ENCODE measurements around the gene CGREF1.

CGREF1 gene

DNA sequence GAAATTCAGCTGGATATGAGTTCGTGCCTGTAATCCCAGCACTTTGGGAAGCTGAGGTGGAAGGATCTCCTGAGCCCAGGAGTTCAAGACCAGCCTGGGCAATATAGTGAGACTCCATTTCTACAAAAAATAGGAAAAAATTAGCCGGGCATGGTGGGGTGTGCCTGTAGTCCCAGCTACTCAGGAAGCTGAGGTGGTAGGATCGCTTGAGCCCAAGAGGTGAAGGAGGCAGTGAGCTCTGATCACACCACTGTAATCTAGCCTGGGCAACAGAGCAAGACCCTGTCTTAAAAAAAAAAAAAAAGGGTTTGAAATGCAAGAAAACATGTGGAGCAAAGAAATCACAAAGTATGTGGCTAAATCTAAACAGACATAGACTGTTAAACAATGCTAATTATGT is 9.8 kb downstream of the CGREF1 start:
- CTCF ChIA-PET: no interaction called here
- TF ChIP-seq, protein P1, sequence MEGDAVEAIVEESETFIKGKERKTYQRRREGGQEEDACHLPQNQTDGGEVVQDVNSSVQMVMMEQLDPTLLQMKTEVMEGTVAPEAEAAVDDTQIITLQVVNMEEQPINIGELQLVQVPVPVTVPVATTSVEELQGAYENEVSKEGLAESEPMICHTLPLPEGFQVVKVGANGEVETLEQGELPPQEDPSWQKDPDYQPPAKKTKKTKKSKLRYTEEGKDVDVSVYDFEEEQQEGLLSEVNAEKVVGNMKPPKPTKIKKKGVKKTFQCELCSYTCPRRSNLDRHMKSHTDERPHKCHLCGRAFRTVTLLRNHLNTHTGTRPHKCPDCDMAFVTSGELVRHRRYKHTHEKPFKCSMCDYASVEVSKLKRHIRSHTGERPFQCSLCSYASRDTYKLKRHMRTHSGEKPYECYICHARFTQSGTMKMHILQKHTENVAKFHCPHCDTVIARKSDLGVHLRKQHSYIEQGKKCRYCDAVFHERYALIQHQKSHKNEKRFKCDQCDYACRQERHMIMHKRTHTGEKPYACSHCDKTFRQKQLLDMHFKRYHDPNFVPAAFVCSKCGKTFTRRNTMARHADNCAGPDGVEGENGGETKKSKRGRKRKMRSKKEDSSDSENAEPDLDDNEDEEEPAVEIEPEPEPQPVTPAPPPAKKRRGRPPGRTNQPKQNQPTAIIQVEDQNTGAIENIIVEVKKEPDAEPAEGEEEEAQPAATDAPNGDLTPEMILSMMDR (conservative IDR thresholded peaks at IDR 0.05; ENCODE audit: low read depth): no peak
- no peak overlapping the region for H3K27ac ChIP-seq
- DNase-seq (ENCODE audit: low spot score): no peak
- POLR2A ChIA-PET (ENCODE audit: low non-redundant PET): interaction anchor here (0.6 kb wide), 1 partner anchor 215 kb away, joined by 3 read pairs; no protein-coding TSS in a partner anchor

GRCh38 chr2:27108221-27108620 is 10.7 kb downstream of the CGREF1 start:
- ChIA-PET POLR2A (ENCODE audit: low non-redundant PET) (no interaction called here), CTCF (interaction anchor here (0.6 kb wide), 1 partner anchor 362 kb away, joined by 4 read pairs; no protein-coding TSS in a partner anchor)
- no peak overlapping the region for H3K27ac ChIP-seq
- DNase-seq (ENCODE audit: low spot score): no peak
- TF ChIP-seq, protein P1 (conservative IDR thresholded peaks at IDR 0.05; ENCODE audit: low read depth): no peak

DNA sequence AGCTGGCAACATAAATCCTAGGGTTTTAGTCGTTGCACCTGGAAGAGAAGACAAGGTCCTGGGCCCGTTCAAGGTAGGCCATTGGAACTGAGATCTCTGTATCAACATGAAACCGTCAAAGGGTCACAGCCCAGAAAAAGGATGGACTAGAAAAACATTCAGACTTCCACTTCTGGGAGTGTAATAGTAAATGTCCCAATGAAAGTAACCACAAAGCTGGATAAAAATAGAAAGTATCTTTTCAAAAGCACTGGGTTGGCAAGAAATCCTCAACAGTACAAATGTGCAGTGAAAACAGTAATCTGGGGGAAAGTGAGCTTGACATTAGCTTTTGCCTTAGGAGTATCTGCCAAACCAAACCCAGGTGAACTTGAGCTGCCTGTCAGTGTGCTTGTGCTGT is 12.9 kb downstream of the CGREF1 start:
- POLR2A ChIA-PET (ENCODE audit: low non-redundant PET): no interaction called here
- TF ChIP-seq, protein P1 (conservative IDR thresholded peaks at IDR 0.05; ENCODE audit: low read depth): no peak
- CTCF ChIA-PET: interaction anchor here (0.7 to 0.9 kb wide), 2 partner anchors 64 to 174 kb away, joined by 3 read pairs; no protein-coding TSS in a partner anchor
- no peak overlapping the region for H3K27ac ChIP-seq
- no peak for DNase-seq (ENCODE audit: low spot score)

GRCh38 chr2:27102329-27102728 is 16.6 kb downstream of the CGREF1 start:
- TF ChIP-seq, protein P1 (conservative IDR thresholded peaks at IDR 0.05; ENCODE audit: low read depth): no peak
- POLR2A ChIA-PET (ENCODE audit: low non-redundant PET): no interaction called here
- DNase-seq (ENCODE audit: low spot score): no peak
- no peak overlapping the region for H3K27ac ChIP-seq
- CTCF ChIA-PET: interaction anchor here (0.6 to 1.7 kb wide), 4 partner anchors 14 to 933 kb away, joined by 3 to 6 read pairs (median 3); no protein-coding TSS in a partner anchor

DNA sequence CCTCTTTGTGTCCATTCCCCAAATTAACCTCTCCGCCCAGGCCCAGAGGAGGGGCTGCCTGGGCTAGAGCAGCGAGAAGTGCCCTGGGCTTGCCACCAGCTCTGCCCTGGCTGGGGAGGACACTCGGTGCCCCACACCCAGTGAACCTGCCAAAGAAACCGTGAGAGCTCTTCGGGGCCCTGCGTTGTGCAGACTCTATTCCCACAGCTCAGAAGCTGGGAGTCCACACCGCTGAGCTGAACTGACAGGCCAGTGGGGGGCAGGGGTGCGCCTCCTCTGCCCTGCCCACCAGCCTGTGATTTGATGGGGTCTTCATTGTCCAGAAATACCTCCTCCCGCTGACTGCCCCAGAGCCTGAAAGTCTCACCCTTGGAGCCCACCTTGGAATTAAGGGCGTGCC is 18.9 kb downstream of the CGREF1 start:
- ChIA-PET POLR2A (ENCODE audit: low non-redundant PET) (interaction anchor here (0.5 kb wide), 1 partner anchor 31 kb away, joined by 3 read pairs; no protein-coding TSS in a partner anchor), CTCF (interaction anchor here (1.3 to 2.6 kb wide), 3 partner anchors 70 to 181 kb away, joined by 3 to 14 read pairs (median 13); no protein-coding TSS in a partner anchor)
- DNase-seq (ENCODE audit: low spot score): no peak
- no peak overlapping the region for H3K27ac ChIP-seq
- TF ChIP-seq, protein P1 (conservative IDR thresholded peaks at IDR 0.05; ENCODE audit: low read depth): no peak

GRCh38 chr2:27099334-27099955 is 19.5 kb downstream of the CGREF1 start:
- H3K27ac ChIP-seq: no peak overlapping the region
- TF ChIP-seq, protein P1 (conservative IDR thresholded peaks at IDR 0.05; ENCODE audit: low read depth): no peak
- ChIA-PET CTCF (interaction anchor here (0.8 to 2.6 kb wide), 4 partner anchors 70 to 394 kb away, joined by 3 to 14 read pairs (median 10); no protein-coding TSS in a partner anchor), POLR2A (ENCODE audit: low non-redundant PET) (no interaction called here)
- no peak for DNase-seq (ENCODE audit: low spot score)
